Measurements from ENCODE around the gene CA7.

DNA sequence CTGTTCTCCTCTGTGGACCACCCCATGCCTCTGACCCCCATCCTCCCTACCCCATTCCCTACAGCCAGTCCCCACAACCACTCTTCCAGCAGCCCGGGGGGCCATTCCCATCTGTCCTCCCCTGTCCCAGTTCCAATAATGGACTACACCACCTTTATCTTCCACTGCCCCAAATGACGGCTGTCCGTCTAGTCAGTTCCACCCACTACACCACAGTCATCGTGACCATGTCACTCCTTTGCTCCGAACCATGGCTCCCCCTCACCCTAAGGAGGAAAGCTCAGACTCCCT lies 51.4 kb downstream of the CA7 start:
- no peak for TF ChIP-seq EP300 (IDR thresholded peaks at IDR 0.05)
- no peak for TF ChIP-seq POLR2A (IDR thresholded peaks at IDR 0.05)
- TF ChIP-seq, protein P1, sequence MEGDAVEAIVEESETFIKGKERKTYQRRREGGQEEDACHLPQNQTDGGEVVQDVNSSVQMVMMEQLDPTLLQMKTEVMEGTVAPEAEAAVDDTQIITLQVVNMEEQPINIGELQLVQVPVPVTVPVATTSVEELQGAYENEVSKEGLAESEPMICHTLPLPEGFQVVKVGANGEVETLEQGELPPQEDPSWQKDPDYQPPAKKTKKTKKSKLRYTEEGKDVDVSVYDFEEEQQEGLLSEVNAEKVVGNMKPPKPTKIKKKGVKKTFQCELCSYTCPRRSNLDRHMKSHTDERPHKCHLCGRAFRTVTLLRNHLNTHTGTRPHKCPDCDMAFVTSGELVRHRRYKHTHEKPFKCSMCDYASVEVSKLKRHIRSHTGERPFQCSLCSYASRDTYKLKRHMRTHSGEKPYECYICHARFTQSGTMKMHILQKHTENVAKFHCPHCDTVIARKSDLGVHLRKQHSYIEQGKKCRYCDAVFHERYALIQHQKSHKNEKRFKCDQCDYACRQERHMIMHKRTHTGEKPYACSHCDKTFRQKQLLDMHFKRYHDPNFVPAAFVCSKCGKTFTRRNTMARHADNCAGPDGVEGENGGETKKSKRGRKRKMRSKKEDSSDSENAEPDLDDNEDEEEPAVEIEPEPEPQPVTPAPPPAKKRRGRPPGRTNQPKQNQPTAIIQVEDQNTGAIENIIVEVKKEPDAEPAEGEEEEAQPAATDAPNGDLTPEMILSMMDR (IDR thresholded peaks at IDR 0.05): no peak
